Activated CD4-positive, alpha-beta T cell treated with anti-CD3 and anti-CD28 coated beads, Interleukin-2, amount 10 ng/mL, durations not matched to agents 7 days and 5 days (primary cell): ENCODE measurements around the gene PRKCA. TPM values are rescaled to one million over a fixed set of nuclear protein-coding genes. Genes with fewer than 3 reads are reported as not detected.

Experiments used
- CTCF ChIA-PET: fragments of 350-600 bp; sonication (Branson Sonifier 250); formaldehyde crosslinking; loops from one replicate; lab custom pipeline; 2021; ENCODE audit warnings: antibody characterized with exemption; lab: Charles Lee
- POLR2A ChIA-PET: fragments of 350-600 bp; sonication (Branson Sonifier 250); formaldehyde crosslinking; loops from one replicate; lab custom pipeline; 2021; ENCODE audit warnings: antibody characterized with exemption; lab: Charles Lee
- DNase-seq: peaks from one replicate; pipeline ENCODE4 v3.0.0-alpha.2; 2020
- H3K27ac Mint-ChIP-seq: one replicate; pipeline ENCODE4 v1.8.0; 2021; ENCODE audit warnings: mild to moderate bottlenecking, moderate library complexity, mixed read lengths
- H3K27me3 Mint-ChIP-seq: one replicate; pipeline ENCODE4 v1.8.0; 2021; ENCODE audit warnings: mixed read lengths
- H3K36me3 Mint-ChIP-seq: one replicate; pipeline ENCODE4 v1.8.0; 2021; ENCODE audit warnings: low read depth, mixed read lengths
- H3K4me1 Mint-ChIP-seq: one replicate; pipeline ENCODE4 v1.8.0; 2021; ENCODE audit warnings: mixed read lengths
- H3K4me3 Mint-ChIP-seq: one replicate; pipeline ENCODE4 v1.8.0; 2021; ENCODE audit warnings: mild to moderate bottlenecking, moderate library complexity, mixed read lengths
- H3K9me3 Mint-ChIP-seq: one replicate; pipeline ENCODE4 v1.8.0; 2021; ENCODE audit warnings: mixed read lengths
- total RNA-seq, 2 experiments: library from RNA; stranded (reverse); gene quantifications; one replicate each; pipeline ENCODE4 v1.2.3, GENCODE V29; 2021

Gene PRKCA
- total RNA-seq, 2 experiments from 2014 or later: 72.8 to 74.6 TPM

DNA sequence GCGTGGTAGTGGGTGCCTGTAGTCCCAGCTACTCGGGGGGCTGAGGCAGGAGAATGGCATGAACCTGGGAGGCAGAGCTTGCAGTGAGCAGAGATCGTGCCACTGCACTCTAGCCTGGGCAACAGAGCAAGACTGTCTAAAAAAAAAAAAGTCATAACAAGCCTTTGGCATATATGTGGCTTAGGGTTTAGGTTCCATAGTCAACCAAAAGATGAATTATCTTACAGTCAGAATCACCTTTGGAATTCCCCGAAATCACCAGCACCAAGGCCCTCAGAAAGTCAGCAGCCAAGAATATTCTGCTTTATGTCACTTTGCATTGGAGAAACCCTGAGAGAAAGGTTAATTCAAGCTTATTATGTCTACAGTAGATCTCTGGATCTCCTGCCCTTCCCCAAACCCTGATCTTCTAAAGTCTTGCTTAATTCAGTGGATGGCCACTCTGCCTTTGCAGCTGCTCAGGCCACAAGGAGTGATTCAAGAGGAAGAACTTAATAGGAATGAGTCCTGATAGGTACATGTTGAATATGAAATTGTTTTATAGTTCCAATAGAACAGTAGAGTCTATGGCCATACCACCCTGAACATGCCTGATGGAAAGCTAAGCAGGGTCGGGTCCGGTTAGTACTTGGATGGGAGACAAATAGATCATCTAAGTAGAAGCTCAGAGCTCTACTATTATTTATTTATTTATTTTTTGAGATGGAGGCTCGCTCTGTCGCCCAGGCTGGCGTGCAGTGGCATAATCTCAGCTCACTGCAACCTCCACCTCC is 336.5 kb downstream of the PRKCA start:
- no peaks in the 10 kb centered on the region for H3K9me3 Mint-ChIP-seq
- no peak overlapping the region for H3K27ac Mint-ChIP-seq
- POLR2A ChIA-PET: no interaction called here
- no peak overlapping the region for H3K4me3 Mint-ChIP-seq
- CTCF ChIA-PET: interaction anchor here (0.6 kb wide), 1 partner anchor 983 kb away, joined by 5 read pairs; no protein-coding TSS in a partner anchor
- peaks cover 15% of the 10 kb centered on the region for H3K4me1 Mint-ChIP-seq
- no peaks in the 10 kb centered on the region for H3K27me3 Mint-ChIP-seq
- peaks cover 12% of the 10 kb centered on the region for H3K36me3 Mint-ChIP-seq
- no peak for DNase-seq

DNA sequence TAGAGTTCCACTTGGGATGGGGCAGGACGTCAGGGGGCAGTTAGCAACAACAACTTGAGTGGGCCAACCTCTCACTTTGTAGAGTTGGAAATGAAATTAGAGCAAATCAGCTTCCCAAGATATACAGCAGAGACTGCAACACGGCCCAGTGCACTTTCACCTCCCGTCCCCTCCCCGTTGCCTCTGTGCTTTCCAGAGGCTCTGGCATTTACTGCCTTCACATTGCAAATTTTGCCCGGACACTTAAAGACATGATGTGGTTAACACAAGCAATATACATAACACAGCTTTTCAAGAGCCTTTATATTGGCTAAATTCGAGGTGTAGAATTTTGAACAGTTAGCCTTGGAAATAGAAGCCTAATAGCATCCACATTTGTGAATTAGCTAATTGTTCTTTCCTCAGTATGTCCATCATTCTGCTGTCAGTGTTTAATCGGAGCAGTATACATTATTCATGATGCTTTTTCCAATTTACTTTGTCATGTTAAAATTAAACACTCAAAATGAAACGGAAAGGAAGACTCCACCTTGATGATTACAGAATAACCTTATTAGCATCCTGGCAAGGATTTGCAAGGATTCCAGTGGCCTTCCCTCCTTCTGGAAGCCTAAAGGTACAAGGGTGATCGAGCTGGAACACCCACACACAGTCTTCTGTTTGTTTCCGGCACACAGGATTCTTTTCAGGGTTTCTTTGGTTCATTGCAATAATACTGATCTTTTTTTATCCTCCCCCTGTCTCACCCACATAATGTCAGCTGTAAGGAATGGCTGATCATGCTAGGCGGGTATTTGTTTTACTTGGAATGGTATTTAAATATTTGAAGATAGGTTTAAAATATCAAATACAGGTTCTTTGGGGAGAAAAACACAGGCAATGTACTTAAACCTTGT is 341.6 kb downstream of the PRKCA start:
- Mint-ChIP-seq H3K4me1 (no peaks in the 10 kb centered on the region), H3K27me3 (no peaks in the 10 kb centered on the region), H3K27ac (no peak overlapping the region), H3K36me3 (peaks cover 25% of the 10 kb centered on the region), H3K9me3 (no peaks in the 10 kb centered on the region), H3K4me3 (no peak overlapping the region)
- ChIA-PET POLR2A (no interaction called here), CTCF (no interaction called here)
- no peak for DNase-seq

DNA sequence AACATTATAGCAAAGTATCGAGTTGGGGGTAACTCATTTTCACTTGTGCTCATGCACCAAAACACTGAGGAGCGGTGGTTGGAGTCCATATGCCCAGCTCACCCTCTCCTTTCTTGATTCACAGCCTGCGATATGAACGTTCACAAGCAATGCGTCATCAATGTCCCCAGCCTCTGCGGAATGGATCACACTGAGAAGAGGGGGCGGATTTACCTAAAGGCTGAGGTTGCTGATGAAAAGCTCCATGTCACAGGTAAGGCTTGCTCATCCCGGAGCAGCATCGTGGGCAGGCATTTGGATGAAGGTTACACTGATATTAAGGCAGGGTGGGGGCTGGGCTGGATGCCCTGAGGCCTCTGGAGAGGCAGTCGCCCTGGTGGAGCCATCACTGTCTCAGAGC is 342.8 kb downstream of the PRKCA start:
- Mint-ChIP-seq H3K4me1 (no peaks in the 10 kb centered on the region), H3K27ac (no peak overlapping the region), H3K27me3 (no peaks in the 10 kb centered on the region), H3K36me3 (peaks cover 29% of the 10 kb centered on the region), H3K9me3 (no peaks in the 10 kb centered on the region), H3K4me3 (no peak overlapping the region)
- DNase-seq: no peak
- ChIA-PET CTCF (interaction anchor here (0.6 kb wide), 1 partner anchor 637 kb away, joined by 4 read pairs; no protein-coding TSS in a partner anchor), POLR2A (no interaction called here)

DNA sequence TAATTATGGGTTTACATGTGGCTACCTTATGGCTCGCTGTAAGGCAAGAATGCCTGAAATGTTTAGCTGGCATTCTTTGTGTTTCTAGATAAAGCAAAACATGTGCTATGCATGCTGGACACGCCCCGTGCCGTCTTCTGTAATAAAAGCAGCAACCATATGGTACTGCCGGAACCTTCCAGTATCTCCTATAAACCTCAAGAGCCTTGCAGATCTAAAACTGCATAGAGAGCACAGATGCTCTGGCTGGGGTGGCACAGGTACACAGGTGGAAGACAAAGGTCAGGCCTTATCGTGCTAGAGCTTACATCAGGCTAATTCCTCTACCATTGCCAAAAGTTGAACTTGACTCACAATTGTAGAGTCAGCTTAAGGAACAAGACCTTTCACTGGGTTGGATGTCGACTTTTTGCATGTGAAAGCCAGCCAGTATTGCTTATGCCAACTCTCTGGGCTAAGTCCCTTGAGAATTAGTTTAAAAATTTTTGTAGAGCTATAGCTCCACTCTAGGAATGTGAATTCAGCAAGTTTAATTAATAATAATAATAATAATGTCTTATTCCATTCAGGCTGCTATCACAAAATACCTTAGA is 345.1 kb downstream of the PRKCA start:
- Mint-ChIP-seq H3K9me3 (no peaks in the 10 kb centered on the region), H3K27me3 (no peaks in the 10 kb centered on the region), H3K4me3 (no peak overlapping the region), H3K36me3 (peaks cover 37% of the 10 kb centered on the region), H3K27ac (no peak overlapping the region), H3K4me1 (peaks cover 11% of the 10 kb centered on the region)
- CTCF ChIA-PET: interaction anchor here (0.5 to 0.7 kb wide), 2 partner anchors 14 to 115 kb away, joined by 3 read pairs; no protein-coding TSS in a partner anchor
- DNase-seq: no peak
- POLR2A ChIA-PET: no interaction called here

DNA sequence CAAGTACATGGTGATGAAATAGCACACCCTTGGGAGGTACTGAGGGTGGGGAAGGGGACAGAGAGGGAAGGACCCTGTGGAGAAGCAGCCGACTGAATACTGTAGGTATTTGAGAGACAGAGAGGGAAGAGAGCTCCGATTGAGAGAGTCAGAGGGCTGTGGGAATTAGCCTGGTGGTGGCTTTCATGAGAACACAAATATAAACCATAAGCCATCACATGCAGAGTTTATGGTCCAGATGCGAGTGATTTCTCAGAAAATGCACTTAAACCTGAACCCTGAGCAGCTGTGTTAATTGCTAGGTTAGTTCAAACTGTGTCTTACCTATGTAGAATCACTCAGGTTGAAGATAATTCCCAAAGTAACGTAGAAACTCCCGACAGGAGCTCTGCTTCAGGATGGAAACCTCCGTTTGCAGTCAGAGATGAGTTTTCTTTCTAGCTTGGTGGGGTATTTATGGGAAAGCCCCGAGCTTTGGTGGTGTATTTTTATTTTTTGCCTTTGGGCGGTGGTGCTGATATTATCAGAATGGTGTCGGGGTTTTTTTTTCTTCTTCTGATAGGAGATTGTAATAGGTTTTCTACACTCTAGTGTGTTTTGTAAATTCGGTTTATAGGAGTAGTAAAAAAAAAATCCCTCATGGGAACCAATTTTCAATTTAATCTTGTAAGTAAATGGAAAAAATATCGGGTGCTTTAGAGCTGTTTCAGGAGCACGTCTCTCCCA is 347.6 kb downstream of the PRKCA start:
- Mint-ChIP-seq H3K9me3 (peaks cover 4% of the 10 kb centered on the region), H3K27me3 (no peaks in the 10 kb centered on the region), H3K27ac (no peak overlapping the region), H3K36me3 (peaks cover 56% of the 10 kb centered on the region), H3K4me1 (peaks cover 22% of the 10 kb centered on the region), H3K4me3 (no peak overlapping the region)
- ChIA-PET CTCF (interaction anchor here (1.1 kb wide), 1 partner anchor 24 kb away, joined by 3 read pairs; no protein-coding TSS in a partner anchor), POLR2A (no interaction called here)
- no peak for DNase-seq

DNA sequence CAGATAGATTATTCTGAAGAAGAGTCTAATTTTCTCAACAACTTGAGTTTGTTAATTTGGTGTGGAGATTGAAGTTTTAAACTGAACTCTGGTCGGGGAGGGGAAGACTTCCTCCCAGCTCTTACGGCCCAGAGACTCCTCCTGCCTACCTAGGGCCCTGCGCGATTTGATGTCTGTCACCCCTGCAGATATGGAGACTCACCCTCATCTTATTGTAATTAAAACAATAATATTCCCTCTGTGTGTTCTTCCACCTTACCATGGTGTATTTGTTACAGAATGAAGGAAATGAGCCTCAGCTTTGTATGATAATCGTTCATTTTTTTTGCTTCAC is 348.1 kb downstream of the PRKCA start:
- Mint-ChIP-seq H3K36me3 (peaks cover 58% of the 10 kb centered on the region), H3K27ac (no peak overlapping the region), H3K9me3 (peaks cover 7% of the 10 kb centered on the region), H3K4me1 (peaks cover 27% of the 10 kb centered on the region), H3K4me3 (no peak overlapping the region), H3K27me3 (no peaks in the 10 kb centered on the region)
- DNase-seq: no peak
- CTCF ChIA-PET: interaction anchor here (1.1 kb wide), 1 partner anchor 24 kb away, joined by 3 read pairs; no protein-coding TSS in a partner anchor
- POLR2A ChIA-PET: no interaction called here

DNA sequence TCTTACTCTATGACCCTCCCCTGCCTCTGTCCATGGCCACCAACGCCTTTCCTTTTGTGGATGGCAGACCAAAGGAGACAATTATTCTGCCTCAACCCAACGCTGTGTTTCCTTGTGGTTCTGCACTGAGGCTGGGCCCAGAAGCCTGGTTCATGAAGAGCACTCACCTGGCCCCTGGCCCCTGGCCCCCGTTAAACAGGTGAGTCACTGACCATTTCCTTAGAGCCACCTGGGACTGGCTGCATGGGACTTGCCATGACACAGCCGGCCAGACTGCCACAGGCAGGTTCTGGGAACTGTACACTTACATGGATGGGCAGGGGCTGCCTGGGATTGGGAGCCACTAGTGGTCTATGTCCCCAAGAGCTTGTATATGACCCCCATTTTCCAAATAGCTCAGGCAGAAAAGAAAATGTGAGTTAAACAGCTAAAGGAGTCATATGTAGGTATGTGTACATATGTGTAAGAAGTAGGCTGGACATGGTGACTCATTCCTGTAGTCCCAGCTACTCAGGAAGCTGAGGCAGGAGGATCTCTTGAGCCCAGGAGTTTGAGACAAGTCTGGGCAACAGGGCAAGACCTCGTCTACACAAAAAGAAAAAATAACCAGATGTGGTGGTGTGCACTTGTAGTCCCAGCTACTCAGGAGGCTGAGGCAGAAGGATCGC is 350.6 kb downstream of the PRKCA start:
- H3K36me3 Mint-ChIP-seq: peaks cover 70% of the 10 kb centered on the region
- peaks cover 27% of the 10 kb centered on the region for H3K4me1 Mint-ChIP-seq
- no peak overlapping the region for H3K27ac Mint-ChIP-seq
- no peak overlapping the region for H3K4me3 Mint-ChIP-seq
- POLR2A ChIA-PET: interaction anchor here (0.6 kb wide), 1 partner anchor 60 kb away, joined by 3 read pairs; no protein-coding TSS in a partner anchor
- H3K27me3 Mint-ChIP-seq: no peaks in the 10 kb centered on the region
- CTCF ChIA-PET: interaction anchor here (0.6 to 1.4 kb wide), 3 partner anchors 23 to 595 kb away, joined by 3 to 4 read pairs (median 4); no protein-coding TSS in a partner anchor
- H3K9me3 Mint-ChIP-seq: peaks cover 19% of the 10 kb centered on the region
- DNase-seq: no peak

DNA sequence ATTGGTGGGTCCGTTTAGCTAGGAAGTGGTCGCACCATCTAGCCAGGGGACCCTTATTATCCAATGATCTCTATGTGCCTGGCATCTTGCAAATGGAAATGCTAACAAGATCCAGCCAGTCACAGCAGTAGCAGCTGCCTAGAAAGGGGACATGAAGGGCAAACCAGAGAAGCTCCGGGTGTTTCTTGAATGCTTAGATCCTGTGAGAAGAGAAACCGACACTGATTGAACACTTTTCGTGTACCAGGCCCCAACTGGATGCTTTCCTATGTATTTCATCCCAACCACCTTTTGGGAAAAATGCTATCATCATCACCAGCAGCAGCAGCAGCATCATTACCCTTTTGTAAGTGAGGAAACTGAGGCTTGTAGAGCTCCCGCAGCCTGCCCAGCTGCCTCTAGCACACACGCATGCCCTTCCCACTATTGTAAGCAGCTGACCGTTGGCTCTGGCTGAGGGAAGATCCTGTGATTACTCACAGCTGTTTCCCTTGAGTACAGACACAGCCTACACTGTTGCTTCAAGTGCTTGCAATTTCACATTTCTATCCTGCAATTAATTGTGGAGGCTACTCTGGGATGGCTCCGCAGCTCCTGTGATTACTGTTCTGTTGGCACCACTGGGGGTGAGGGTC is 351.8 kb downstream of the PRKCA start:
- Mint-ChIP-seq H3K36me3 (peaks cover 79% of the 10 kb centered on the region), H3K4me1 (peaks cover 27% of the 10 kb centered on the region), H3K27me3 (no peaks in the 10 kb centered on the region), H3K9me3 (peaks cover 28% of the 10 kb centered on the region), H3K4me3 (no peak overlapping the region), H3K27ac (no peak overlapping the region)
- POLR2A ChIA-PET: no interaction called here
- CTCF ChIA-PET: interaction anchor here (1.1 to 1.7 kb wide), 4 partner anchors 12 to 594 kb away, joined by 3 to 4 read pairs (median 4); no protein-coding TSS in a partner anchor
- DNase-seq: no peak

DNA sequence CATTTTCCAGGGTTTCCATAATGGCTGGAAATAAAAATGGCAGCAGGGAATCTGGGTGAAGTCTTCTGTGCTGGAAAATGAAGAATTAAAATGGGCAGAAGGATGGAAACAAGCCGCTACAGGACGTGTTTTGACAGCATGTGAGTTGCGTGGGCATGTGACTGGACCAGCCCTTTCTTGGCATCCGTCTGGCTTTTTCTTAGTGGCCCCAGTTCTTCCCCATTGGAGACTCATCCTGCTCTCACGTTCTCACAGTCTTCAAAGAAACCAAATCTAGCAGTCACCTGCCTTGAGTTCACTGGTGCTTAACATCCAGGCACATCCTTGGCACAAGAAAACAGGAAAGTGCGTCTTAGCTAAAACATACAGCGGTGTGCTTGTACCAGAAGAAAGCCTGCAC is 352.4 kb downstream of the PRKCA start:
- no peaks in the 10 kb centered on the region for H3K27me3 Mint-ChIP-seq
- no peak for DNase-seq
- ChIA-PET POLR2A (no interaction called here), CTCF (interaction anchor here (1.1 to 1.7 kb wide), 2 partner anchors 13 to 15 kb away, joined by 4 read pairs; no protein-coding TSS in a partner anchor)
- H3K4me1 Mint-ChIP-seq: peaks cover 27% of the 10 kb centered on the region
- H3K9me3 Mint-ChIP-seq: peaks cover 28% of the 10 kb centered on the region
- H3K4me3 Mint-ChIP-seq: no peak overlapping the region
- H3K36me3 Mint-ChIP-seq: peaks cover 82% of the 10 kb centered on the region
- H3K27ac Mint-ChIP-seq: no peak overlapping the region

DNA sequence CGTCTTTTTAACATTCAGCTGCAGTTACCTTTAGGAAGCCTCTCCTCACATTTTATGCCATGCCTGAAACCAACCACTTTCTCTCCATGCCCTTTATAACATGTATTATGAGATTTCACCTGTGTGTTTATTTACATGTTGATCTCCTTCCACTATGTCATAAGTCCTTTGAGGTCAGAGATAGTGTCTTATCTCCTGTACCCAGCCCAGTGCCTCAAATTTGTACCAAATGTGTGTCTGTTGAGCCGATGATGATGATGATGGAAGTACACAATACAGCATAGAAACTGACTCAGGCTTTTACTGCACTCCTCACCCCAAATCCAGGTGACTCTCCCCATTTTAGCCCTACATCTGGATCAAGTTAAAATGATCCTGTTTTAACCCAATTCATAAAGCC is 353.0 kb downstream of the PRKCA start:
- CTCF ChIA-PET: interaction anchor here (0.9 to 1.7 kb wide), 2 partner anchors 14 to 25 kb away, joined by 4 read pairs; no protein-coding TSS in a partner anchor
- no peak for DNase-seq
- Mint-ChIP-seq H3K4me1 (peaks cover 27% of the 10 kb centered on the region), H3K4me3 (no peak overlapping the region), H3K36me3 (peaks cover 82% of the 10 kb centered on the region), H3K27ac (no peak overlapping the region), H3K27me3 (no peaks in the 10 kb centered on the region), H3K9me3 (peaks cover 30% of the 10 kb centered on the region)
- POLR2A ChIA-PET: no interaction called here

DNA sequence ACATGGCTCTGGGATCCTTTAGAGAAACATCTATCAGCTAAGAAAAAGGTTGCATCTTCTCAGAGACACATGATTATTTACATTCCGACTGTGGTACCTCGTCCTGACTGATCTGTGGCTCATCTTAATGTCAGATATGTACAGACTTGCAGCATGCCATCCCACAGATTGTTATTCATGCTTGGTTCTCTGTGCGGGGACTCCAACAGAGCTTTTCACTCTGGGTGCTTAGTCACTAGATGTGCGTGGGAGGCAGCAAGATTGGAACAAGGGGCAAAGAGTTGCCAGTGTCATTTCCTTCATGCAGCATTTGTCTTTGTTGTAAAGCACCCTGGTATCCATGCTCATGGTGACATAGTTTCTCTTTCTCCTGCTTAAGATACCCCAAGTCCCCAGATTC is 353.4 kb downstream of the PRKCA start:
- H3K36me3 Mint-ChIP-seq: peaks cover 78% of the 10 kb centered on the region
- ChIA-PET CTCF (interaction anchor here (0.9 kb wide), 1 partner anchor 26 kb away, joined by 4 read pairs; no protein-coding TSS in a partner anchor), POLR2A (no interaction called here)
- H3K27me3 Mint-ChIP-seq: no peaks in the 10 kb centered on the region
- H3K4me3 Mint-ChIP-seq: no peak overlapping the region
- H3K27ac Mint-ChIP-seq: no peak overlapping the region
- peaks cover 30% of the 10 kb centered on the region for H3K9me3 Mint-ChIP-seq
- H3K4me1 Mint-ChIP-seq: peaks cover 23% of the 10 kb centered on the region
- no peak for DNase-seq
